NCI-H128 (cell line): ENCODE measurements around the gene RICTOR.

Source experiments
- DNase-seq: peaks from one replicate; lab custom pipeline; 2025; ENCODE audit not compliant: unreplicated experiment; lab: John Stamatoyannopoulos, UW

RICTOR gene

GRCh38 chr5:38891563-38891962 is 182.6 kb downstream of the RICTOR start:
- no peak for DNase-seq

- DNase-seq = no peak
Observed at GRCh38 chr5:38889424-38889823, 184.8 kb downstream of the RICTOR start.

GRCh38 chr5:38888041-38888440 is 186.2 kb downstream of the RICTOR start:
- DNase-seq = no peak
